Keratinocyte (primary cell): ENCODE results near the gene PLXDC1. TPM values are rescaled to one million over a fixed set of nuclear protein-coding genes. Genes with fewer than 3 reads are reported as not detected.

ENCODE experiments used
- DNase-seq: peaks from one replicate; pipeline ENCODE4 v3.0.0-alpha.2; 2011; ENCODE audit warnings: low read depth, missing footprints, low spot score
- FAIRE-seq: peaks from 2 replicates; lab custom pipeline; 2011; peaks lifted over from hg19 to GRCh38; lab: Jason Lieb, UNC
- H2AFZ ChIP-seq: 2 replicates; pipeline ENCODE4 v1.6.0; 2012; ENCODE audit warnings: low read length, control low read depth, inconsistent platforms; ENCODE audit not compliant: control insufficient read depth
- H3K27ac ChIP-seq: 2 replicates; pipeline ENCODE4 v1.5.1; 2011; ENCODE audit warnings: low read length; ENCODE audit not compliant: control insufficient read depth, insufficient read depth
- H3K27me3 ChIP-seq: 3 replicates; pipeline ENCODE4 v1.6.0; 2011; ENCODE audit warnings: low read length; ENCODE audit not compliant: control insufficient read depth, insufficient read depth; ENCODE audit errors: extremely low read depth
- H3K36me3 ChIP-seq, 2 experiments: 2 replicates in 1 of 2; 3 replicates in 1 of 2; pipeline ENCODE4 v1.5.1; 2011; ENCODE audit warnings: low read length in 2 of 2, mild to moderate bottlenecking in 1 of 2; ENCODE audit not compliant: control insufficient read depth in 2 of 2, insufficient read depth in 2 of 2; ENCODE audit errors: extremely low read depth in 1 of 2
- H3K4me1 ChIP-seq: 3 replicates; pipeline ENCODE4 v1.5.1; 2011; ENCODE audit warnings: low read length; ENCODE audit not compliant: control insufficient read depth, insufficient read depth; ENCODE audit errors: extremely low read depth
- H3K4me2 ChIP-seq: 3 replicates; pipeline ENCODE4 v1.6.0; 2011; ENCODE audit warnings: low read depth, low read length; ENCODE audit not compliant: control insufficient read depth, insufficient read depth; ENCODE audit errors: extremely low read depth
- H3K4me3 ChIP-seq, 3 experiments: fragments of 200-600 bp in 1 of 3; sonication (generic) in 1 of 3; 2 replicates in 2 of 3; 3 replicates in 1 of 3; pipeline ENCODE4 v1.5.1; 2011 to 2016; ENCODE audit warnings: low read length in 3 of 3, mild to moderate bottlenecking in 3 of 3, control low read depth in 2 of 3, inconsistent platforms in 1 of 3, low read depth in 1 of 3, mixed read lengths in 1 of 3, mixed run types in 1 of 3, moderate library complexity in 1 of 3; ENCODE audit not compliant: control insufficient read depth in 2 of 3, insufficient read depth in 2 of 3; ENCODE audit errors: extremely low read depth in 1 of 3
- H3K79me2 ChIP-seq: 2 replicates; pipeline ENCODE4 v1.6.0; 2012; ENCODE audit warnings: low read length; ENCODE audit not compliant: control insufficient read depth, insufficient read depth
- H3K9ac ChIP-seq: 3 replicates; pipeline ENCODE4 v1.6.0; 2011; ENCODE audit warnings: low read length; ENCODE audit not compliant: control insufficient read depth, insufficient read depth; ENCODE audit errors: extremely low read depth
- H3K9me1 ChIP-seq: 3 replicates; pipeline ENCODE4 v1.6.0; 2011; ENCODE audit warnings: low read length; ENCODE audit not compliant: control insufficient read depth, insufficient read depth; ENCODE audit errors: extremely low read depth
- H3K9me3 ChIP-seq: 2 replicates; pipeline ENCODE4 v1.5.1; 2012; ENCODE audit warnings: low read depth, low read length; ENCODE audit not compliant: control insufficient read depth
- H4K20me1 ChIP-seq: 3 replicates; pipeline ENCODE4 v1.6.0; 2011; ENCODE audit warnings: low read length; ENCODE audit not compliant: control insufficient read depth, insufficient read depth; ENCODE audit errors: extremely low read depth
- EZH2 ChIP-seq: IDR thresholded peaks from one replicate; pipeline ENCODE4 v1.6.1; 2012; ENCODE audit warnings: inconsistent platforms, mild to moderate bottlenecking, low read length, moderate library complexity
- dilution Hi-C: fragments of 300-500 bp; cut with MboI; formaldehyde crosslinking; loops from one replicate; pipeline ENCODE4 v1.7.0; 2020; ENCODE audit warnings: low sequenced_read_pairs; ENCODE audit not compliant: extremely low pct_ligation_motif_present
- polyA plus RNA-seq, 5 experiments: library from polyadenylated mRNA; depleted of rRNA in 3 of 5; stranded (reverse) in 3 of 5; stranded (forward) in 1 of 5; unstranded in 1 of 5; fragments of >200 nt; gene quantifications; 1 replicate in 1 of 5; 2 replicates in 3 of 5; 3 replicates in 1 of 5; pipeline versions ENCODE4 v1.2.1 to v1.2.3, GENCODE V29; 2011 to 2012; ENCODE audit warnings: missing spikeins in 2 of 5, low read depth in 1 of 5, low replicate concordance in 1 of 5
- TF ChIP-seq, protein P1 (sequence below), 3 experiments: IDR thresholded peaks in 1 of 3; conservative IDR thresholded peaks in 1 of 3; optimal IDR thresholded peaks in 1 of 3; 2 replicates in 2 of 3; 3 replicates in 1 of 3; pipeline versions ENCODE3 to v1.5.1; 2011; ENCODE audit warnings: low read length in 3 of 3, mild to moderate bottlenecking in 3 of 3, moderate library complexity in 2 of 3, control low read depth in 1 of 3, inconsistent platforms in 1 of 3; ENCODE audit not compliant: insufficient read depth in 2 of 3; ENCODE audit errors: extremely low read depth in 1 of 3

PLXDC1 gene
- polyA plus RNA-seq, 1 donor (not counting 4 experiments of a cell fraction or from before 2014, with no cell fraction given): 0.35 TPM

GRCh38 chr17:39077866-39078265 lies 73.6 kb downstream of the PLXDC1 start:
- DNase-seq (no peak), FAIRE-seq (no peak)
- no peaks in the 10 kb centered on the region for H4K20me1 ChIP-seq
- H2AFZ ChIP-seq: no peak overlapping the region
- dilution Hi-C loops: no loop called here
- no peak overlapping the region for H3K4me2 ChIP-seq
- H3K4me3 ChIP-seq: no peak overlapping the region
- peaks cover 3% of the 10 kb centered on the region for H3K27me3 ChIP-seq
- no peaks in the 10 kb centered on the region for H3K9me3 ChIP-seq
- no peaks in the 10 kb centered on the region for H3K9me1 ChIP-seq
- H3K27ac ChIP-seq: no peak overlapping the region
- no peaks in the 10 kb centered on the region for H3K79me2 ChIP-seq
- H3K36me3 ChIP-seq: no peaks in the 10 kb centered on the region
- no peak overlapping the region for H3K9ac ChIP-seq
- H3K4me1 ChIP-seq: peaks cover 16% of the 10 kb centered on the region
- TF ChIP-seq, protein P1, sequence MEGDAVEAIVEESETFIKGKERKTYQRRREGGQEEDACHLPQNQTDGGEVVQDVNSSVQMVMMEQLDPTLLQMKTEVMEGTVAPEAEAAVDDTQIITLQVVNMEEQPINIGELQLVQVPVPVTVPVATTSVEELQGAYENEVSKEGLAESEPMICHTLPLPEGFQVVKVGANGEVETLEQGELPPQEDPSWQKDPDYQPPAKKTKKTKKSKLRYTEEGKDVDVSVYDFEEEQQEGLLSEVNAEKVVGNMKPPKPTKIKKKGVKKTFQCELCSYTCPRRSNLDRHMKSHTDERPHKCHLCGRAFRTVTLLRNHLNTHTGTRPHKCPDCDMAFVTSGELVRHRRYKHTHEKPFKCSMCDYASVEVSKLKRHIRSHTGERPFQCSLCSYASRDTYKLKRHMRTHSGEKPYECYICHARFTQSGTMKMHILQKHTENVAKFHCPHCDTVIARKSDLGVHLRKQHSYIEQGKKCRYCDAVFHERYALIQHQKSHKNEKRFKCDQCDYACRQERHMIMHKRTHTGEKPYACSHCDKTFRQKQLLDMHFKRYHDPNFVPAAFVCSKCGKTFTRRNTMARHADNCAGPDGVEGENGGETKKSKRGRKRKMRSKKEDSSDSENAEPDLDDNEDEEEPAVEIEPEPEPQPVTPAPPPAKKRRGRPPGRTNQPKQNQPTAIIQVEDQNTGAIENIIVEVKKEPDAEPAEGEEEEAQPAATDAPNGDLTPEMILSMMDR (optimal IDR thresholded peaks at IDR 0.05 in 1 of 3, IDR thresholded peaks at IDR 0.05 in 1 of 3, conservative IDR thresholded peaks at IDR 0.05 in 1 of 3; ENCODE audit: extremely low read depth in 1 of 3, insufficient read depth in 2 of 3, low read length in 3 of 3): peak in 2 of 3 experiments; percentile 19 to 43
- TF ChIP-seq EZH2: no peak

- no peak for DNase-seq
- Histone ChIP-seq H3K79me2 (no peaks in the 10 kb centered on the region), H2AFZ (no peak overlapping the region), H3K9ac (no peak overlapping the region), H3K36me3 (no peaks in the 10 kb centered on the region), H3K9me1 (no peaks in the 10 kb centered on the region), H3K27me3 (no peaks in the 10 kb centered on the region), H3K9me3 (no peaks in the 10 kb centered on the region), H3K27ac (no peak overlapping the region), H3K4me3 (no peak overlapping the region), H4K20me1 (no peaks in the 10 kb centered on the region), H3K4me2 (no peak overlapping the region), H3K4me1 (peaks cover 17% of the 10 kb centered on the region)
- no peak for TF ChIP-seq EZH2
- TF ChIP-seq, protein P1 (optimal IDR thresholded peaks at IDR 0.05 in 1 of 3, IDR thresholded peaks at IDR 0.05 in 1 of 3, conservative IDR thresholded peaks at IDR 0.05 in 1 of 3; ENCODE audit: extremely low read depth in 1 of 3, insufficient read depth in 2 of 3, low read length in 3 of 3): no peak
- FAIRE-seq: no peak
- dilution Hi-C loops: no loop called here
Observed at GRCh38 chr17:39077252-39077651, 74.2 kb downstream of the PLXDC1 start.
